ENCODE measurements around the gene ZNF639.
A peak's percentile ranks its signal among the peaks of the same experiment; 100 is the strongest.
"Not testable (repeated sequence)": the region's sequence is repeated elsewhere in the genome, so short reads cannot be mapped to it uniquely, and the experiment has no call there.

Gene ZNF639

DNA sequence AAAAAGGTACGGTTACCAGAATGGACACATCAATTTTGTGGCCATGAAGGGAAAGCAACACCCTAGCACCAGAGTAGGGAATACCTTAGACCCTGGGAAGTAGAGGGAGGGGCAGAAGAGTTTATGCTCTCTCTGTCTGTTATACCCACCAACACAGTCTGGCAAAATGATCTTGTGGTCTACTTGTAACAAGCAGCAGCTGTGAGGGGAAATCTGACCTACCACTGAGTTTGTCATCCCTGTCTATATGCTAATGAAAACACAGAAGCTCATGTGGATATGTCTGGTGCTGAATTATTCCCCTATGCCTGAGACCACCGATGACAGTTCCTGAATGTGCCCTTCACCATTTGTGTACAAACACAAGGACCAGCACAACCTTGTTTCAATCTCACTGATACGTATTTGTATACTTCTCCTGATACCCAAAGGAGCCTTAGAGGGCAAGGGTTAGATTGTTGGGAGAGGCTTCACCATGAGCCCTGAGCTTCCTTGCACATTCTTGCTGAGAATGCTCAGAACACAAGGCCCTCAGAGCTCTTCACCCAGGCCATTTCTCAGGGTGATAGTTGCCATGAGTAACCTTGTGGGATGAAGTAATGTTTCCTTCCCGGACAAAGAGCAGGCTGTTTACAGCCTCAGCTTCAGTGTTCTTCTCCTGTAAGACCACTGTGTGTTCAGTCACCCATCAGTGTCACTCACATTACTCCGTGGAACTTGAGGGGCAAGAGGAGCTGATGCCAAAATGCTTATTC, 24.7 kb upstream of the ZNF639 start:
- DNase-seq (ENCODE audit: low read depth in 1 of 2, low spot score in 1 of 2): no peak
- TF ChIP-seq JUND (IDR thresholded peaks at IDR 0.05; ENCODE audit: low read depth): no peak
- in situ Hi-C loops (cut with HindIII; ENCODE audit: low pct_unique_long_range_greater_than_20kb, low sequenced_read_pairs): no loop called here

DNA sequence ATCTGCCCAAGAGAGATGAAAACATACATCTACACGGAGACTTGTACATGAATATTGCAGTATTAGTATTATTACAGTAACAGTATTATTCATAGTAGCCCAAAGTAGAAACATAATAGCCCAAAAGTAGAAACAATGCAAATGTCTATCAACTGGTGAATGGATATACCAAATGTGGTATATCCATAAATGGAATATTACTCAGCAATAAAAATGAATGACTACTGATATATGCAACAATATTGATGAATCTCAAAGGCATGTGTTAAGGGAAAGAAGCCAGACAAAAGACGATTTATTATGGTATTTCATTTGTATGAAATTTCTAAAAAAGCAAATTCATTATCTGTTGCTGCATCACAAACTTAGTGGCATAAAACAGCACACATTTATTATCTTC, 23.5 kb upstream of the ZNF639 start:
- in situ Hi-C loops (cut with HindIII; ENCODE audit: low pct_unique_long_range_greater_than_20kb, low sequenced_read_pairs): no loop called here
- no peak for DNase-seq (ENCODE audit: low read depth in 1 of 2, low spot score in 1 of 2)
- no peak for TF ChIP-seq JUND (IDR thresholded peaks at IDR 0.05; ENCODE audit: low read depth)

DNA sequence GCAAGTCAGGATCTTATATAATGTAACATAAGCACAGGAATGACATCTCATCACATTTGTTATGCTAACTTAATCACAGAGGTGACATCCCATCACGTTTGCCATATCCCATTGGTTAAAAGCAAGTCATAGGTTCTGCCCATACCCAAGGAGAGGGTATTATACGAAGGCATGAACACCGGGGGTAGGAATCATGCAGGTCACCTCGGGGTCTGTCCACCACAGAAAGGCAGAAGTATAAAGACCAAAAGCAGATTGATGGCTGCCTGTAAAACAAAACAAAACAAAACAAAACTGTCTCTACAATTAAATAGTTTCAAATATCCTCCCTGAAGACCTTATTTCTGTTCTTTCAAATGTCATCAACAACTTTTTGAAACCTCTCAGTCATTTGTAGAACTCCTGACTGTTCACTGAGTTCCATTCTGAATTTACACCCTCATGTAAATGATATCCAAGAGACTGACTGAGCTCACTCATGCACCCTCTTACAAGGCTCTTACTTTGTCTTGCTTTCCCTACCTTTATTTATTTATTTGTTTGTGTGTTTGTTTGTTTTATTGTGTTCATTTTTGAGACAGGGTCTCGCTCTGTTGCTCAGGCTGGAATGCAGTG, 22.7 kb upstream of the ZNF639 start:
- TF ChIP-seq JUND (IDR thresholded peaks at IDR 0.05; ENCODE audit: low read depth): no peak
- in situ Hi-C loops (cut with HindIII; ENCODE audit: low pct_unique_long_range_greater_than_20kb, low sequenced_read_pairs): loop anchor here (25.0 kb wide), 1 partner anchor 288 kb away; no protein-coding TSS in a partner anchor
- no peak for DNase-seq (ENCODE audit: low read depth in 1 of 2, low spot score in 1 of 2)

DNA sequence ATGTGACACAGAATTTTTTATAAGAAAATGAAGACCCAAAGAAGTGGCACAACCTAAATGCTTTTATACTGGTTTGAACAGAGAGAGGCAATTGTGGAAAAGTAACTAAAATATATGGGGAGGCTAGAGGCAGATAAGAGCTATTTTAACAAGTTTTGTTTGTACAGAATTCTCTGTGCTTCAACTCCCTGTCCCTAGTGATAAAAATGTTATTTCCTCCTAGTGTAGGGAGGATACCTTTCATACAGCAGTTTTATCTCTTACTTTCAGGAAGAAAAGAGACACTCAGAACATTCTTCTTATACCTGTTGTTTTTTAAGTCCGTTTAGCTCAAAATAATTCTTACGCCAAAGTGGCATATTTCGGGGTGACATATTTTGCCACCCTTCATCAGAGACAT, 21.2 kb upstream of the ZNF639 start:
- no peak for DNase-seq (ENCODE audit: low read depth in 1 of 2, low spot score in 1 of 2)
- TF ChIP-seq JUND (IDR thresholded peaks at IDR 0.05; ENCODE audit: low read depth): no peak
- in situ Hi-C loops (cut with HindIII; ENCODE audit: low pct_unique_long_range_greater_than_20kb, low sequenced_read_pairs): loop anchor here (25.0 kb wide), 1 partner anchor 289 kb away; no protein-coding TSS in a partner anchor

DNA sequence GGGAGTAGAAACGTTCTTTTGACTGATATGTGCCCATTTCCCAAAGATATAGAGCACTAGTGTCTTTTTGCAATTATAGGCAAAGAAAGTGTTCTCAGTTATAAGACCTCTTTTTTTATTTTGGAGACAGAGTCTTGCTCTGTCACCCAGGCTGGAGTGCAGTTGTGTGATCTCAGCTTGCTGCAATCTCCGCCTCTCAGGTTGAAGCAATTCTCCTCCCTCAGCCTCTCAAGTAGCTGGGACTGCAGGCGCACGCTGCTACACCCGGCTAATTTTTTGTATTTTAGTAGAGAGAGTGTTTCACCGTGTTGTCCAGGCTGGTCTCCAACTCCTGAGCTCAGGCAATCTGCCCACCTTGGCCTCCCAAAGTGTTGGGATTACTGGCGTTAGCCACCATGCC, 20.7 kb upstream of the ZNF639 start:
- in situ Hi-C loops (cut with HindIII; ENCODE audit: low pct_unique_long_range_greater_than_20kb, low sequenced_read_pairs): loop anchor here (25.0 kb wide), 1 partner anchor 290 kb away; no protein-coding TSS in a partner anchor
- no peak for DNase-seq (ENCODE audit: low read depth in 1 of 2, low spot score in 1 of 2)
- TF ChIP-seq JUND (IDR thresholded peaks at IDR 0.05; ENCODE audit: low read depth): no peak

DNA sequence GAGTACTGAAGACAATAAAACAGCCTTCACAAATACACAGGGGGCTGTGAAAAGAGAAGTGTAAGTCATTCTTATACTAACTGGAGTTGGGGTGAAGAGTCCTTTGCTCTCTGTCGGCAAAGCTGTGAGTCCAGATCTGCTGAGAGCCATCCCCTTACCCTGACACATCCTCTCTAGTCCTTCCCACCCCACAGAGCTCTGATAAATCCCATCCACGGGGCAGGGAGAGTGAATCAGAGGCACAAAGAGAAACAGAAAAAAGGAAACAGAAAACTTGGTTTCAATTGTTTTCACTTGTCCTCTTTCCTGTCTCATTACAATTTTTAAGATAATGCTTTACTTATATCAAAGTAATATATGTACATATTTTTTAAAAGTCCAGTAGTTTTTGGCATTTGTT, 18.2 kb upstream of the ZNF639 start:
- in situ Hi-C loops (cut with HindIII; ENCODE audit: low pct_unique_long_range_greater_than_20kb, low sequenced_read_pairs): loop anchor here (25.0 kb wide), 1 partner anchor 292 kb away; no protein-coding TSS in a partner anchor

DNA sequence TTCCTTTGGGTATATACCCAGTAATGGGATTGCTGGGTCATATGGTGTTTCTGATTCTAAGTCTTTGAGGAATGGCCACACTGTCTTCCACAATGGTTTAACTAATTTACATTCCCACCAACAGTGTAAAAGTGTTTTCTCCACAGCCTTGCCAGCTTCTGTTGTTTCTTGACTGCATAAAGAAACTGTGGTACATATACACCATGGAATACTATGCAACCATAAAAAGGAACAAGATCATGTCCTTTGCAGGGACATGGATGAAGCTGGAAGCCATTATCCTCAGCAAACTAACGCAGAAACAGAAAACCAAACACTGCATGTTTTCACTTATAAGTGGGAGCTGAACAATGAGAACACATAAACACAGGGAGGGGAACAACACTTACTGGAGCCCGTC, 15.5 kb upstream of the ZNF639 start:
- not testable (repeated sequence) for DNase-seq (ENCODE audit: low read depth in 1 of 2, low spot score in 1 of 2)
- in situ Hi-C loops (cut with HindIII; ENCODE audit: low pct_unique_long_range_greater_than_20kb, low sequenced_read_pairs): loop anchor here (25.0 kb wide), 1 partner anchor 295 kb away; no protein-coding TSS in a partner anchor

More for the DNA sequence above, 18.2 kb upstream of the ZNF639 start:
- no peak for DNase-seq (ENCODE audit: low read depth in 1 of 2, low spot score in 1 of 2)
- no peak for TF ChIP-seq JUND (IDR thresholded peaks at IDR 0.05; ENCODE audit: low read depth)

DNA sequence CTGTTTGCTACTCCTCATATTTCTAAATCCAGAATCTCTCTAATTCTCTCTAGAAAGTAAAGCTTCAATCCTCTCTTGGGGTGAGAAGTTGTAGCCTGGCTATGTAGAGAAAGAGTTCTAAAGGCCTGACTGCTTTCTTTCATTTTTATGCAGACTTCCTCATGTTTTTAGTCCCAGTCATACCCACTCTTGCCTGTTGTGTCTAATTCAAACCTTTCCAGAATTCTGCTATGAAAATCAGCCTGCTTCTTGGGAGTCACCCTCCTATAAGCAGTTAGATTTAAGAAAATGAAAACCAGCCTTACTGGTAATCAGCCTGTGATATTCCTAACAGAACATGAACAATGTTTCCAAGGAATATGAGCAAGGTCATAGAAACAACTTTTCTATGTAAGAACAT, 14.8 kb upstream of the ZNF639 start:
- in situ Hi-C loops (cut with HindIII; ENCODE audit: low pct_unique_long_range_greater_than_20kb, low sequenced_read_pairs): loop anchor here (25.0 kb wide), 1 partner anchor 296 kb away; no protein-coding TSS in a partner anchor
- DNase-seq (ENCODE audit: low read depth in 1 of 2, low spot score in 1 of 2): no peak
- no peak for TF ChIP-seq JUND (IDR thresholded peaks at IDR 0.05; ENCODE audit: low read depth)

DNA sequence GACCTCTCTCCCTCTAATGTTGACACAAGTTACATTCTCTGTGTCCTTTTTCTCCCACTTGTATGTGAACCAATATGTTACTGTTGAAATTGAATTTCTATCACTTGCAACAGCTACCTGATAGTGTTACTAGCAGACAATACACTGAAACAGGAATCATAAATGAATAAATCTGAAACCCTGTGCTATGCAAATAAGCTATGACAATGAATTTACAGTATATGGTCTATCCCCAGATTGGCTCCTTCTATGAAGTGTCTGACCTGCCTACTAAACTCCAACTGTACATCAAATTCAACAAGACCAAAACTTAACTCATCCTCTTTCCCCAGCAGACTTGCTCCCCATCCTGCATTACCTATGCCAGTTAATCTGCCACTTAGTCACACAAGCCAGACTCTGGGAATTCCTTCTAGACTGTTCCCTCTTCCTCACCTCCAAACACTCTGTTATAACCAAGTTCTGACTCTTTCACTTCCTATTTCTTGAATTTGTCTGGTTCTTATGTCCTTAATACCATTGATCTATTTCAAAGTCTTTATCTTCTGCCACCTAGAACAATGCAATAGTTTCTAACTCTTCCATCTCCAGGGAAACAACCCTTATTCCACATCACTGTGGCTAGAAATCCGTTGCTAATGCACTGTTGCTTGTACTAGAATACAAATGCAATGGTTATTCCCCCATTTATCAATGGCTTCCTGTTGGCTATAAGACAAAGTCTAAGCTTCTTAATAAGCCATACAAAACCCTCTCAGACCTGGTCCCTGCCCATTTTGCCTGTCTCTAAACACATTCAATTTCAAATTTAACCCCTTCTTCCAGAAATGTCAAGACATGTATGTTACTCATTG, 13.4 kb upstream of the ZNF639 start:
- DNase-seq (ENCODE audit: low read depth in 1 of 2, low spot score in 1 of 2): no peak
- in situ Hi-C loops (cut with HindIII; ENCODE audit: low pct_unique_long_range_greater_than_20kb, low sequenced_read_pairs): loop anchor here (25.0 kb wide), 1 partner anchor 297 kb away; no protein-coding TSS in a partner anchor
- no peak for TF ChIP-seq JUND (IDR thresholded peaks at IDR 0.05; ENCODE audit: low read depth)

DNA sequence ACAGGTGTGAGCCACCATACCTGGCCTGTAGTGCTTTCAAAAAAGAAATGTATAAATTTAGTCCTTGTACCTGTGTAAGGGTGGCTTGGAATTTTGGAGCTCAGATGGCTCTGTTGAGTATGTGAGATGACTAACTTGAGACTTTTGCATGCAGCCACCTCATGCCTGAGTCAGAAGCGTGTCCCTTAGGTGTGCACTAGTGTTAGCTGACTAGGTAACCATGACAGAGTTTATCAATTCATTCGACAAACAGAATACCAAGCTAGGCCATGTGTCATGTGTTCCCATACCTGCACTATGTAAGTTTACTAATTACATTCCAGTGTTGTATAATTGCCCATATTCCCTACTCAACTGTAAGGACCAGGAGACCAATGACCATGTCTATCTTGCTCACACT, 4.0 kb upstream of the ZNF639 start:
- TF ChIP-seq JUND (IDR thresholded peaks at IDR 0.05; ENCODE audit: low read depth): no peak
- no peak for DNase-seq (ENCODE audit: low read depth in 1 of 2, low spot score in 1 of 2)
- in situ Hi-C loops (cut with HindIII; ENCODE audit: low pct_unique_long_range_greater_than_20kb, low sequenced_read_pairs): loop anchor here (25.0 kb wide), 1 partner anchor 307 kb away; no protein-coding TSS in a partner anchor

DNA sequence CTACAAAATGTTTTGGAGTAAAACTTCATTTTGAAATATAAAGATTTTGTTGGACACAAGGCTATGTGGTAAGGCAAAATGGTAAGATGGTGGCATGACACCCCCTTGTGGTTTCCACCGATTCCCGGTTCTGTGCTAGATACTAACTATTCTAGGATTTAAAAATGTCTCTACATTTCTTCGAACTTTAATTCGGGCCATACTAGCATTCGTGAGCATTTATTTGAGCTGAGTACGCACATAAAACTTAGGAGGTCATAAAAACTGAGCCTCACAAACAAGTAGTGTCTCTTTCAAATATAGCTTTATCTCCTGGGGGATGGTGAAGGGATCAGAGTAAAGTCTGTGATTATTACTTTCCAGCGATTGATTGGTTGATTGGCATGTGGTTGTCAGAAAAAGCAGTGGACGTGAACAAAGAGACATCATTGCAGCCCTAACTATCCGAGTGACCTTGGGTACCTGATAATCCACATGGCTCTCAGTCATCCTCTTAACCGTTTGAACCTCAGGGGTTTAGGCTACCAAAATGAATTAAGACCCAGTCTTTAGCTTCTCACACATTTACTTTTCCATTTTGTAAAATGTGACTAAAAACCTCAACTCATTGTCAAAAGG, 1.1 kb upstream of the ZNF639 start:
- no peak for TF ChIP-seq JUND (IDR thresholded peaks at IDR 0.05; ENCODE audit: low read depth)
- peak; percentile 52 to 71 for DNase-seq (ENCODE audit: low read depth in 1 of 2, low spot score in 1 of 2)
- in situ Hi-C loops (cut with HindIII; ENCODE audit: low pct_unique_long_range_greater_than_20kb, low sequenced_read_pairs): loop anchor here (25.0 kb wide), 1 partner anchor 309 kb away; no protein-coding TSS in a partner anchor

Data from T47D (cell line).